Transverse colon (tissue), 3 donors: ENCODE data around the gene LRRC37A3.
"Not testable (repeated sequence)": the region's sequence is repeated elsewhere in the genome, so short reads cannot be mapped to it uniquely, and the experiment has no call there.

Experiments
- CTCF ChIP-seq, 5 experiments: fragments of 200-600 bp in 3 of 5; fragments of 450-650 bp in 2 of 5; sonication (generic) in 3 of 5; IDR thresholded peaks; 1 replicate in 2 of 5; 2 replicates in 3 of 5; pipeline ENCODE4 v1.5.1; 2016 to 2017; ENCODE audit warnings: antibody characterized with exemption in 5 of 5, inconsistent platforms in 3 of 5, mild to moderate bottlenecking in 2 of 5, moderate library complexity in 1 of 5
- EP300 ChIP-seq: sonication (generic); formaldehyde crosslinking; IDR thresholded peaks from one replicate; pipeline ENCODE4 v1.6.1; 2017; ENCODE audit warnings: antibody characterized with exemption, low read depth
- POLR2A ChIP-seq: fragments of 450-650 bp; IDR thresholded peaks from one replicate; pipeline ENCODE4 v1.6.1; 2016; ENCODE audit warnings: antibody characterized with exemption, mild to moderate bottlenecking, moderate library complexity

GRCh38 chr17:64929419-64930209, 10.3 kb upstream of the LRRC37A3 start:
- not testable (repeated sequence) for TF ChIP-seq CTCF (IDR thresholded peaks at IDR 0.05); POLR2A; EP300
